Neural cell (in vitro differentiated cells): ENCODE data around the gene TUBB8.

Experiments used
- CTCF ChIP-seq: fragments of 450-650 bp; IDR thresholded peaks from 2 replicates; pipeline ENCODE4 v1.5.1; 2014; ENCODE audit warnings: antibody characterized with exemption, mild to moderate bottlenecking, moderate library complexity; ENCODE audit not compliant: poor library complexity, severe bottlenecking
- EZH2 ChIP-seq: fragments of 200-600, 300-800 bp; shearing (Covaris generic), sonication (generic); IDR thresholded peaks from 2 replicates; pipeline ENCODE4 v1.6.1; 2014; ENCODE audit warnings: antibody characterized with exemption, low read length, borderline replicate concordance, mild to moderate bottlenecking; ENCODE audit not compliant: insufficient read depth, poor library complexity, severe bottlenecking
- TAF1 ChIP-seq: IDR thresholded peaks from 2 replicates; pipeline ENCODE4 v1.6.1; 2012; ENCODE audit warnings: low read depth

- TF ChIP-seq EZH2 (no peak), CTCF (no peak), TAF1 (no peak)
Observed at GRCh38 chr10:85044-85443, 35.9 kb upstream of the TUBB8 start.
